Mammary epithelial cell (primary cell): ENCODE data around the gene CRYGC.

Source experiments
- CTCF ChIP-seq, 2 donors: IDR thresholded peaks in 1 of 2; conservative IDR thresholded peaks in 1 of 2; 2 replicates each; pipeline ENCODE4 v1.5.1; 2011 to 2012; ENCODE audit warnings: inconsistent platforms in 2 of 2, low read length in 2 of 2, mild to moderate bottlenecking in 2 of 2, control low read depth in 1 of 2, low read depth in 1 of 2; ENCODE audit not compliant: insufficient read depth in 1 of 2; ENCODE audit errors: extremely low read depth in 1 of 2
- EZH2 ChIP-seq: IDR thresholded peaks from 2 replicates; pipeline ENCODE4 v1.6.1; 2012; ENCODE audit warnings: low read length, inconsistent platforms, borderline replicate concordance

- no peak for TF ChIP-seq CTCF (conservative IDR thresholded peaks at IDR 0.05 in 1 of 2, IDR thresholded peaks at IDR 0.05 in 1 of 2; ENCODE audit: extremely low read depth in 1 of 2, insufficient read depth in 1 of 2, low read depth in 1 of 2, low read length in 2 of 2)
- TF ChIP-seq EZH2 = no peak
These were observed 16.4 kb upstream of the CRYGC start, which contains the start of gene CRYGB for GRCh38 chr2:208146006-208146405.
